Measurements from ENCODE around the gene GBA2. TPM values are rescaled to one million over a fixed set of nuclear protein-coding genes. Genes with fewer than 3 reads are reported as not detected.

The GBA2 gene
- total RNA-seq, 1 donor from 2014 or later, result 68.0 TPM

GRCh38 chr9:35753466-35753865 is 4.4 kb upstream of the GBA2 start:
- no peak for ATAC-seq
- DNase-seq, result no peak
- H3K9me3 ChIP-seq, result no peaks in the 10 kb centered on the region
- intact Hi-C loops (cut with DNase I), result no loop called here
- no peak overlapping the region for H3K27ac ChIP-seq
- no peak overlapping the region for H3K4me3 ChIP-seq
- H3K36me3 ChIP-seq, result peaks cover 42% of the 10 kb centered on the region
- peaks cover 38% of the 10 kb centered on the region for H3K4me1 ChIP-seq
- no peak for TF ChIP-seq CTCF (IDR thresholded peaks at IDR 0.05)
- H3K27me3 ChIP-seq (ENCODE audit: low read depth), result no peaks in the 10 kb centered on the region

GRCh38 chr9:35750256-35750531 is 1.2 kb upstream of the GBA2 start:
- H3K36me3 ChIP-seq, result peaks cover 45% of the 10 kb centered on the region
- H3K27me3 ChIP-seq (ENCODE audit: low read depth), result no peaks in the 10 kb centered on the region
- peak overlapping the region; percentile 95 for H3K4me3 ChIP-seq
- intact Hi-C loops (cut with DNase I), result no loop called here
- ATAC-seq (no peak), DNase-seq (no peak)
- no peak for TF ChIP-seq CTCF (IDR thresholded peaks at IDR 0.05)
- no peaks in the 10 kb centered on the region for H3K9me3 ChIP-seq
- peaks cover 43% of the 10 kb centered on the region for H3K4me1 ChIP-seq
- H3K27ac ChIP-seq, result peak overlapping the region; percentile 91

- ATAC-seq (peak; percentile 61 to 72), DNase-seq (peak; percentile 67)
- H3K9me3 ChIP-seq, result no peaks in the 10 kb centered on the region
- H3K4me3 ChIP-seq, result peak overlapping the region; percentile 95
- intact Hi-C loops (cut with DNase I), result no loop called here
- H3K36me3 ChIP-seq, result peaks cover 50% of the 10 kb centered on the region
- H3K27me3 ChIP-seq (ENCODE audit: low read depth), result no peaks in the 10 kb centered on the region
- H3K27ac ChIP-seq, result peak overlapping the region; percentile 91
- H3K4me1 ChIP-seq, result peaks cover 48% of the 10 kb centered on the region
- no peak for TF ChIP-seq CTCF (IDR thresholded peaks at IDR 0.05)
Observed at GRCh38 chr9:35749515-35750255, 657 bp upstream of the GBA2 start.

- TF ChIP-seq CTCF (IDR thresholded peaks at IDR 0.05), result no peak
- ATAC-seq (no peak), DNase-seq (no peak)
- H3K9me3 ChIP-seq, result no peaks in the 10 kb centered on the region
- H3K4me1 ChIP-seq, result peaks cover 50% of the 10 kb centered on the region
- H3K36me3 ChIP-seq, result peaks cover 50% of the 10 kb centered on the region
- peak overlapping the region; percentile 95 for H3K4me3 ChIP-seq
- H3K27me3 ChIP-seq (ENCODE audit: low read depth), result no peaks in the 10 kb centered on the region
- H3K27ac ChIP-seq, result peak overlapping the region; percentile 91
- intact Hi-C loops (cut with DNase I), result no loop called here
Observed at GRCh38 chr9:35748242-35748857, 678 bp downstream of the GBA2 start.

GRCh38 chr9:35746583-35746982 is 2.4 kb downstream of the GBA2 start:
- peaks cover 50% of the 10 kb centered on the region for H3K4me1 ChIP-seq

More at GRCh38 chr9:35746583-35746982, 2.4 kb downstream of the GBA2 start:
- intact Hi-C loops (cut with DNase I), result no loop called here
- no peak for TF ChIP-seq CTCF (IDR thresholded peaks at IDR 0.05)
- no peak for DNase-seq
- peak overlapping the region; percentile 95 for H3K4me3 ChIP-seq
- no peak for ATAC-seq
- peaks cover 50% of the 10 kb centered on the region for H3K36me3 ChIP-seq
- H3K9me3 ChIP-seq, result no peaks in the 10 kb centered on the region
- H3K27ac ChIP-seq, result no peak overlapping the region
- H3K27me3 ChIP-seq (ENCODE audit: low read depth), result no peaks in the 10 kb centered on the region
